H9 (cell line): Measurements from ENCODE around the gene SLC22A2. TPM values are rescaled to one million over a fixed set of nuclear protein-coding genes. Genes with fewer than 3 reads are reported as not detected.

ENCODE experiments used
- DNase-seq: peaks from one replicate; pipeline ENCODE4 v3.0.0-alpha.2; 2017
- H2AFZ ChIP-seq: one replicate; pipeline ENCODE4 v1.6.1; 2013; ENCODE audit warnings: mild to moderate bottlenecking, low read length, control low read depth, moderate library complexity
- H2AK5ac ChIP-seq: 2 replicates; pipeline ENCODE4 v1.6.1; 2013; ENCODE audit warnings: low read length, control low read depth, mixed read lengths; ENCODE audit not compliant: insufficient read length
- H2BK120ac ChIP-seq: one replicate; pipeline ENCODE4 v1.6.1; 2013; ENCODE audit warnings: low read depth, mild to moderate bottlenecking, low read length, control low read depth, inconsistent platforms; ENCODE audit not compliant: poor library complexity, severe bottlenecking
- H2BK12ac ChIP-seq: 2 replicates; pipeline ENCODE4 v1.6.1; 2013; ENCODE audit warnings: low read length, control low read depth, mixed read lengths, low read depth; ENCODE audit not compliant: insufficient read length
- H2BK15ac ChIP-seq: 2 replicates; pipeline ENCODE4 v1.6.1; 2013; ENCODE audit warnings: low read depth, low read length, control low read depth
- H2BK20ac ChIP-seq: one replicate; pipeline ENCODE4 v1.6.1; 2013; ENCODE audit warnings: low read depth, mild to moderate bottlenecking, low read length, control low read depth, inconsistent platforms; ENCODE audit not compliant: poor library complexity, severe bottlenecking
- H2BK5ac ChIP-seq: 2 replicates; pipeline ENCODE4 v1.6.1; 2013; ENCODE audit warnings: low read length, control low read depth, mixed read lengths; ENCODE audit not compliant: insufficient read length
- H3K14ac ChIP-seq: 2 replicates; pipeline ENCODE4 v1.6.1; 2013; ENCODE audit warnings: low read length, control low read depth; ENCODE audit not compliant: insufficient read depth
- H3K18ac ChIP-seq: 2 replicates; pipeline ENCODE4 v1.6.1; 2013; ENCODE audit warnings: low read depth, mild to moderate bottlenecking, mixed read lengths, low read length, control low read depth; ENCODE audit not compliant: insufficient read length
- H3K23ac ChIP-seq: 2 replicates; pipeline ENCODE4 v1.6.1; 2013; ENCODE audit warnings: low read length, control low read depth, mixed read lengths, low read depth; ENCODE audit not compliant: insufficient read length
- H3K23me2 ChIP-seq: 2 replicates; pipeline ENCODE4 v1.6.1; 2013; ENCODE audit warnings: low read depth, mild to moderate bottlenecking, mixed read lengths, low read length, control low read depth; ENCODE audit not compliant: insufficient read length, poor library complexity, severe bottlenecking
- H3K27ac ChIP-seq: 2 replicates; pipeline ENCODE4 v1.5.1; 2013; ENCODE audit warnings: low read length, control low read depth, mixed read lengths, low read depth; ENCODE audit not compliant: insufficient read length
- H3K27me3 ChIP-seq: 2 replicates; pipeline ENCODE4 v1.6.1; 2013; ENCODE audit warnings: low read length, control low read depth, inconsistent platforms; ENCODE audit not compliant: insufficient read depth
- H3K4ac ChIP-seq: 2 replicates; pipeline ENCODE4 v1.6.1; 2013; ENCODE audit warnings: low read depth, mild to moderate bottlenecking, control low read depth, inconsistent platforms, low read length, moderate library complexity
- H3K4me1 ChIP-seq: 2 replicates; pipeline ENCODE4 v1.6.1; 2013; ENCODE audit warnings: low read length, control low read depth, inconsistent platforms; ENCODE audit not compliant: insufficient read depth
- H3K4me2 ChIP-seq: 2 replicates; pipeline ENCODE4 v1.6.1; 2013; ENCODE audit warnings: low read length, control low read depth, mixed read lengths; ENCODE audit not compliant: insufficient read length, insufficient read depth
- H3K56ac ChIP-seq: 2 replicates; pipeline ENCODE4 v1.6.1; 2013; ENCODE audit warnings: low read depth, mild to moderate bottlenecking, mixed read lengths, low read length, control low read depth; ENCODE audit not compliant: insufficient read length
- H3K79me1 ChIP-seq: 2 replicates; pipeline ENCODE4 v1.6.1; 2013; ENCODE audit warnings: low read depth, mild to moderate bottlenecking, moderate library complexity, low read length, control low read depth, inconsistent platforms; ENCODE audit not compliant: insufficient read depth, poor library complexity, severe bottlenecking
- H3K79me2 ChIP-seq: 2 replicates; pipeline ENCODE4 v1.6.1; 2013; ENCODE audit warnings: low read length, control low read depth, inconsistent platforms; ENCODE audit not compliant: insufficient read depth
- H3K9ac ChIP-seq: 2 replicates; pipeline ENCODE4 v1.6.1; 2013; ENCODE audit warnings: low read length, control low read depth, mixed read lengths; ENCODE audit not compliant: insufficient read length; ENCODE audit errors: extremely low read depth
- H3K9me3 ChIP-seq: one replicate; pipeline ENCODE4 v1.6.1; 2013; ENCODE audit warnings: low read depth, low read length, inconsistent platforms; ENCODE audit not compliant: control insufficient read depth
- H3T11ph ChIP-seq: one replicate; pipeline ENCODE4 v1.6.1; 2013; ENCODE audit warnings: mild to moderate bottlenecking, low read length, control low read depth, inconsistent platforms
- H4K20me1 ChIP-seq: one replicate; pipeline ENCODE4 v1.6.1; 2013; ENCODE audit not compliant: control insufficient read depth, insufficient read length, insufficient read depth
- H4K5ac ChIP-seq: 2 replicates; pipeline ENCODE4 v1.6.1; 2013; ENCODE audit warnings: low read depth, mild to moderate bottlenecking, mixed read lengths, low read length, control low read depth; ENCODE audit not compliant: insufficient read length
- H4K8ac ChIP-seq: replicated peaks from 2 replicates; pipeline ENCODE4 v1.6.1; 2013; ENCODE audit warnings: low read length, control low read depth, mixed read lengths, low read depth; ENCODE audit not compliant: insufficient read length
- H4K91ac ChIP-seq: 2 replicates; pipeline ENCODE4 v1.6.1; 2013; ENCODE audit warnings: low read depth, mild to moderate bottlenecking, moderate library complexity, mixed read lengths, low read length, control low read depth; ENCODE audit not compliant: insufficient read length
- H3K27ac Mint-ChIP-seq, 3 experiments: 2 replicates in 2 of 3; 3 replicates in 1 of 3; pipeline ENCODE4 v1.8.0; 2020 to 2021; ENCODE audit warnings: mixed read lengths in 3 of 3, mild to moderate bottlenecking in 1 of 3, moderate library complexity in 1 of 3
- H3K27me3 Mint-ChIP-seq: 2 replicates; pipeline ENCODE4 v1.8.0; 2021; ENCODE audit warnings: low read depth, mild to moderate bottlenecking, moderate library complexity, mixed read lengths
- H3K36me3 Mint-ChIP-seq, 3 experiments: 2 replicates in 2 of 3; 3 replicates in 1 of 3; pipeline ENCODE4 v1.8.0; 2020 to 2021; ENCODE audit warnings: low read depth in 3 of 3, mixed read lengths in 3 of 3; ENCODE audit not compliant: insufficient read depth in 1 of 3
- H3K4me1 Mint-ChIP-seq, 2 experiments: 2 replicates each; pipeline ENCODE4 v1.8.0; 2020; ENCODE audit warnings: mixed read lengths in 2 of 2
- H3K4me3 Mint-ChIP-seq, 2 experiments: 2 replicates in 1 of 2; 3 replicates in 1 of 2; pipeline ENCODE4 v1.8.0; 2020 to 2021; ENCODE audit warnings: mild to moderate bottlenecking in 2 of 2, mixed read lengths in 2 of 2, moderate library complexity in 1 of 2
- H3K9me3 Mint-ChIP-seq, 2 experiments: 2 replicates in 1 of 2; 3 replicates in 1 of 2; pipeline ENCODE4 v1.8.0; 2020; ENCODE audit warnings: mild to moderate bottlenecking in 2 of 2, mixed read lengths in 2 of 2, moderate library complexity in 1 of 2
- CTCF ChIP-seq: fragments of 200-600 bp; sonication (generic); conservative IDR thresholded peaks from 3 replicates; pipeline ENCODE4 v1.8.0; 2021; ENCODE audit warnings: antibody characterized with exemption, mild to moderate bottlenecking
- WGBS: extraction: QIAGEN DNeasy Blood & Tissue Kit; methylation state at CpG from one replicate; pipeline ENCODE4 v1.1.7; 2013; ENCODE audit warnings: missing lambda C conversion rate, low lambda C conversion rate, mixed read lengths; ENCODE audit not compliant: insufficient read length; ENCODE audit errors: extremely low coverage; 5-methylcytosine and 5-hydroxymethylcytosine counted together
- total RNA-seq: library from RNA; stranded (reverse); gene quantifications from 2 replicates; pipeline ENCODE4 v1.2.1, GENCODE V29; 2021

The SLC22A2 gene
- total RNA-seq, 1 experiment from 2014 or later: 1.0 TPM

DNA sequence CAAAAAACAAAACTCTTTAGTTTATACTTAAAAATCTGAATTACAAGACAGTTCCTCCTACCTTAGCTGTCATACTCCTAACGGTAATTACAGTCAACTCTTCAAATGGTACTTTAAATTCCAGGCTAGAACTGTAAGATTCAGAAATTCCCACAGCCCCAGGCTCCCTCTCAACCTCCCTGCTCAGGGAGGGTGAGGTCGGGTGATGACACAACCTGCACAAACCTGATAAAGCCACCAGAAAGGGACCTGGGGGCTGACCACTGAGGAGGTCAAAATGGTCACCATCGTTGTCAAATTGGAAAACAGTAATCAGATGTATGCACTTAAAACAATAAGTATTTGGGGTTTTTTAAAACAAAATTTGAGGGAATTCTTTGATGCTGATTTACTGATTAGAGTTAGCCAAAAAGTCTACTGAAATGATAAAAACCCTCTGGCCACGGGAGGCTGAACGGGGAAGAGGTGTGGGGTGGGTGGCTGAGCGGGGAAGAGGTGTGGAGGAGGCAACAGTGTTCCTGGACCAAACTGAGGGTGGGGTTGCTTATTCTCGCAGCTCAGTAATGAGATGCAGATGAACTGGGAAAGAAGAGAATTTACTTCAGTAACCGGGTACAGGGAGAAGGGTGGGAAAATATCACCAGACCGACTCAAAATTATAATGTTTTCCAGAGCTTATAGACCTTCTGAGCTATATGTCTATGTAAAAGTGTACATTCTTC, 84.7 kb downstream of the SLC22A2 start:
- no peaks in the 10 kb centered on the region for H3K9me3 ChIP-seq
- no CpG with 5 or more reads among the region's 9 CpGs for WGBS
- H3K36me3 Mint-ChIP-seq: peaks cover 0 to 3% (median 0%) of the 10 kb centered on the region in 3 experiments; a peak in 1 of 7 replicates
- H3K4ac ChIP-seq: no peak overlapping the region
- H3K4me3 Mint-ChIP-seq: no peak overlapping the region
- no peak overlapping the region for H3K27ac Mint-ChIP-seq
- H3K79me1 ChIP-seq: no peaks in the 10 kb centered on the region
- TF ChIP-seq CTCF: no peak
- H3K4me2 ChIP-seq: no peak overlapping the region
- no peak overlapping the region for H2BK5ac ChIP-seq
- no peaks in the 10 kb centered on the region for H3K27me3 ChIP-seq
- no peak overlapping the region for H3K56ac ChIP-seq
- DNase-seq: no peak
- no peaks in the 10 kb centered on the region; a peak in 1 of 5 replicates for H3K9me3 Mint-ChIP-seq
- no peak overlapping the region for H3K9ac ChIP-seq
- H4K5ac ChIP-seq: no peak overlapping the region
- H3K23ac ChIP-seq: no peak overlapping the region
- H3K23me2 ChIP-seq: no peaks in the 10 kb centered on the region
- no peak overlapping the region for H3K27ac ChIP-seq
- no peak overlapping the region for H2AFZ ChIP-seq
- H2AK5ac ChIP-seq: no peak overlapping the region
- peaks cover 3% of the 10 kb centered on the region; the same call in 1 of the 2 replicates for H3K4me1 ChIP-seq
- no peak overlapping the region for H3K18ac ChIP-seq
- no peak overlapping the region for H4K8ac ChIP-seq
- H2BK20ac ChIP-seq: peak overlapping the region; percentile 75
- H3K14ac ChIP-seq: no peak overlapping the region
- no peak overlapping the region for H4K91ac ChIP-seq
- no peaks in the 10 kb centered on the region for H4K20me1 ChIP-seq
- no peaks in the 10 kb centered on the region for H3K27me3 Mint-ChIP-seq
- H3K79me2 ChIP-seq: no peaks in the 10 kb centered on the region
- H2BK12ac ChIP-seq: no peak overlapping the region
- peak overlapping the region; percentile 61 for H2BK120ac ChIP-seq
- no peak overlapping the region for H3T11ph ChIP-seq
- no peak overlapping the region for H2BK15ac ChIP-seq
- H3K4me1 Mint-ChIP-seq: peaks cover 22 to 25% of the 10 kb centered on the region in 2 experiments
